ENCODE measurements around the gene PLAGL2.

PLAGL2 gene

GRCh38 chr20:32236819-32237218, 29.3 kb upstream of the PLAGL2 start:
- Histone ChIP-seq H2AK5ac (ENCODE audit: low read length) (no peak overlapping the region), H2BK12ac (ENCODE audit: low read length) (no peak overlapping the region), H2AFZ (ENCODE audit: insufficient read depth, low read length, poor library complexity) (no peak overlapping the region), H3K9me3 (ENCODE audit: insufficient read depth, low read depth, low read length) (peaks cover 2% of the 10 kb centered on the region), H3K23ac (ENCODE audit: low read length) (no peak overlapping the region), H3K9ac (ENCODE audit: low read length) (no peak overlapping the region), H3K27ac (ENCODE audit: low read depth, low read length) (no peak overlapping the region), H2BK120ac (ENCODE audit: insufficient read depth, low read length, poor library complexity) (no peak overlapping the region), H3K79me1 (ENCODE audit: low read length) (peaks cover 4% of the 10 kb centered on the region), H4K12ac (ENCODE audit: low read depth, low read length) (no peak overlapping the region), H2BK5ac (ENCODE audit: low read depth, low read length, poor library complexity) (no peak overlapping the region), H3K14ac (ENCODE audit: low read length) (no peak overlapping the region), H3K4me1 (ENCODE audit: control insufficient read depth in 1 of 2, insufficient read depth in 2 of 2, low read length in 2 of 2) (peaks cover 4 to 7% of the 10 kb centered on the region in 2 experiments), H4K8ac (ENCODE audit: low read depth, low read length) (no peak overlapping the region), H4K91ac (ENCODE audit: low read depth, low read length) (no peak overlapping the region), H3K36me3 (ENCODE audit: control insufficient read depth in 1 of 2, insufficient read depth in 2 of 2, low read length in 2 of 2) (peaks cover 32 to 34% of the 10 kb centered on the region in 2 experiments), H3K18ac (ENCODE audit: low read length) (no peak overlapping the region), H3K79me2 (ENCODE audit: control insufficient read depth, insufficient read depth, low read length, poor library complexity) (no peaks in the 10 kb centered on the region), H3K4me2 (ENCODE audit: low read length) (no peak overlapping the region), H3K4ac (ENCODE audit: low read depth, low read length) (no peak overlapping the region), H3K4me3 (ENCODE audit: low read depth, low read length) (no peak overlapping the region), H3K27me3 (ENCODE audit: insufficient read depth, low read length) (no peaks in the 10 kb centered on the region)
- DNase-seq, result no peak
- no CpG with 5 or more reads among the region's 2 CpGs for WGBS (ENCODE audit: extremely low coverage, insufficient coverage, insufficient read length)

- no peak overlapping the region for H2AFZ ChIP-seq (ENCODE audit: insufficient read depth, low read length, poor library complexity)
Observed at GRCh38 chr20:32236048-32236533, 28.5 kb upstream of the PLAGL2 start.

GRCh38 chr20:32235331-32236047, 27.9 kb upstream of the PLAGL2 start:
- DNase-seq, result no peak

More at GRCh38 chr20:32236048-32236533, 28.5 kb upstream of the PLAGL2 start:
- H3K79me1 ChIP-seq (ENCODE audit: low read length), result peaks cover 4% of the 10 kb centered on the region
- no peak overlapping the region for H4K12ac ChIP-seq (ENCODE audit: low read depth, low read length)
- no peak overlapping the region for H3K27ac ChIP-seq (ENCODE audit: low read depth, low read length)
- DNase-seq, result no peak
- H3K14ac ChIP-seq (ENCODE audit: low read length), result no peak overlapping the region
- no peaks in the 10 kb centered on the region for H3K79me2 ChIP-seq (ENCODE audit: control insufficient read depth, insufficient read depth, low read length, poor library complexity)
- peaks cover 2% of the 10 kb centered on the region for H3K9me3 ChIP-seq (ENCODE audit: insufficient read depth, low read depth, low read length)
- no peak overlapping the region for H2AK5ac ChIP-seq (ENCODE audit: low read length)
- H2BK120ac ChIP-seq (ENCODE audit: insufficient read depth, low read length, poor library complexity), result no peak overlapping the region
- no peak overlapping the region for H3K4ac ChIP-seq (ENCODE audit: low read depth, low read length)
- no peak overlapping the region for H3K18ac ChIP-seq (ENCODE audit: low read length)
- peaks cover 4 to 7% of the 10 kb centered on the region in 2 experiments for H3K4me1 ChIP-seq (ENCODE audit: control insufficient read depth in 1 of 2, insufficient read depth in 2 of 2, low read length in 2 of 2)
- no peak overlapping the region for H2BK12ac ChIP-seq (ENCODE audit: low read length)
- WGBS (ENCODE audit: extremely low coverage, insufficient coverage, insufficient read length), result no CpG with 5 or more reads among the region's 3 CpGs
- H3K4me2 ChIP-seq (ENCODE audit: low read length), result no peak overlapping the region
- H3K9ac ChIP-seq (ENCODE audit: low read length), result no peak overlapping the region
- H3K4me3 ChIP-seq (ENCODE audit: low read depth, low read length), result no peak overlapping the region
- peaks cover 35 to 37% of the 10 kb centered on the region in 2 experiments for H3K36me3 ChIP-seq (ENCODE audit: control insufficient read depth in 1 of 2, insufficient read depth in 2 of 2, low read length in 2 of 2)
- no peak overlapping the region for H4K8ac ChIP-seq (ENCODE audit: low read depth, low read length)
- H3K23ac ChIP-seq (ENCODE audit: low read length), result no peak overlapping the region
- H3K27me3 ChIP-seq (ENCODE audit: insufficient read depth, low read length), result no peaks in the 10 kb centered on the region
- H2BK5ac ChIP-seq (ENCODE audit: low read depth, low read length, poor library complexity), result no peak overlapping the region
- H4K91ac ChIP-seq (ENCODE audit: low read depth, low read length), result no peak overlapping the region

GRCh38 chr20:32234135-32234808, 26.7 kb upstream of the PLAGL2 start:
- no peak overlapping the region for H3K4ac ChIP-seq (ENCODE audit: low read depth, low read length)
- no peak overlapping the region for H4K91ac ChIP-seq (ENCODE audit: low read depth, low read length)
- H2BK5ac ChIP-seq (ENCODE audit: low read depth, low read length, poor library complexity), result no peak overlapping the region
- no peak overlapping the region for H2BK12ac ChIP-seq (ENCODE audit: low read length)
- no peak overlapping the region for H2AK5ac ChIP-seq (ENCODE audit: low read length)
- H3K79me2 ChIP-seq (ENCODE audit: control insufficient read depth, insufficient read depth, low read length, poor library complexity), result no peaks in the 10 kb centered on the region
- peaks cover 2% of the 10 kb centered on the region for H3K79me1 ChIP-seq (ENCODE audit: low read length)
- no peak overlapping the region for H4K8ac ChIP-seq (ENCODE audit: low read depth, low read length)
- H3K23ac ChIP-seq (ENCODE audit: low read length), result no peak overlapping the region
- H4K12ac ChIP-seq (ENCODE audit: low read depth, low read length), result no peak overlapping the region
- no peaks in the 10 kb centered on the region for H3K27me3 ChIP-seq (ENCODE audit: insufficient read depth, low read length)
- H2BK120ac ChIP-seq (ENCODE audit: insufficient read depth, low read length, poor library complexity), result no peak overlapping the region
- no peak overlapping the region for H3K4me3 ChIP-seq (ENCODE audit: low read depth, low read length)
- no peak overlapping the region for H3K27ac ChIP-seq (ENCODE audit: low read depth, low read length)
- peaks cover 0 to 4% of the 10 kb centered on the region in 2 experiments for H3K4me1 ChIP-seq (ENCODE audit: control insufficient read depth in 1 of 2, insufficient read depth in 2 of 2, low read length in 2 of 2)
- no CpG with 5 or more reads among the region's 13 CpGs for WGBS (ENCODE audit: extremely low coverage, insufficient coverage, insufficient read length)
- H2AFZ ChIP-seq (ENCODE audit: insufficient read depth, low read length, poor library complexity), result no peak overlapping the region
- H3K36me3 ChIP-seq (ENCODE audit: control insufficient read depth in 1 of 2, insufficient read depth in 2 of 2, low read length in 2 of 2), result peaks cover 44 to 46% of the 10 kb centered on the region in 2 experiments
- no peak overlapping the region for H3K14ac ChIP-seq (ENCODE audit: low read length)
- DNase-seq, result no peak
- H3K9ac ChIP-seq (ENCODE audit: low read length), result no peak overlapping the region
- H3K9me3 ChIP-seq (ENCODE audit: insufficient read depth, low read depth, low read length), result peaks cover 2% of the 10 kb centered on the region
- no peak overlapping the region for H3K4me2 ChIP-seq (ENCODE audit: low read length)
- H3K18ac ChIP-seq (ENCODE audit: low read length), result no peak overlapping the region

More at GRCh38 chr20:32235331-32236047, 27.9 kb upstream of the PLAGL2 start:
- no peak overlapping the region for H3K27ac ChIP-seq (ENCODE audit: low read depth, low read length)
- no peaks in the 10 kb centered on the region for H3K27me3 ChIP-seq (ENCODE audit: insufficient read depth, low read length)
- H3K9ac ChIP-seq (ENCODE audit: low read length), result no peak overlapping the region
- no peak overlapping the region for H3K18ac ChIP-seq (ENCODE audit: low read length)
- H4K8ac ChIP-seq (ENCODE audit: low read depth, low read length), result peak overlapping the region; percentile 46
- peaks cover 4% of the 10 kb centered on the region for H3K79me1 ChIP-seq (ENCODE audit: low read length)
- no peak overlapping the region for H3K4me3 ChIP-seq (ENCODE audit: low read depth, low read length)
- no peak overlapping the region for H2BK12ac ChIP-seq (ENCODE audit: low read length)
- no peak overlapping the region for H3K4ac ChIP-seq (ENCODE audit: low read depth, low read length)
- no peaks in the 10 kb centered on the region for H3K79me2 ChIP-seq (ENCODE audit: control insufficient read depth, insufficient read depth, low read length, poor library complexity)
- no peak overlapping the region for H4K91ac ChIP-seq (ENCODE audit: low read depth, low read length)
- no peak overlapping the region for H3K14ac ChIP-seq (ENCODE audit: low read length)
- no peak overlapping the region for H2BK5ac ChIP-seq (ENCODE audit: low read depth, low read length, poor library complexity)
- H3K23ac ChIP-seq (ENCODE audit: low read length), result no peak overlapping the region
- no peak overlapping the region for H2AK5ac ChIP-seq (ENCODE audit: low read length)
- H4K12ac ChIP-seq (ENCODE audit: low read depth, low read length), result no peak overlapping the region
- H2BK120ac ChIP-seq (ENCODE audit: insufficient read depth, low read length, poor library complexity), result no peak overlapping the region
- H3K4me1 ChIP-seq (ENCODE audit: control insufficient read depth in 1 of 2, insufficient read depth in 2 of 2, low read length in 2 of 2), result peaks cover 3 to 7% of the 10 kb centered on the region in 2 experiments
- peaks cover 2% of the 10 kb centered on the region for H3K9me3 ChIP-seq (ENCODE audit: insufficient read depth, low read depth, low read length)
- no peak overlapping the region for H2AFZ ChIP-seq (ENCODE audit: insufficient read depth, low read length, poor library complexity)
- no peak overlapping the region for H3K4me2 ChIP-seq (ENCODE audit: low read length)
- H3K36me3 ChIP-seq (ENCODE audit: control insufficient read depth in 1 of 2, insufficient read depth in 2 of 2, low read length in 2 of 2), result peaks cover 40 to 43% of the 10 kb centered on the region in 2 experiments
- no CpG with 5 or more reads among the region's 6 CpGs for WGBS (ENCODE audit: extremely low coverage, insufficient coverage, insufficient read length)

Data from trophoblast cell (in vitro differentiated cells and primary cell).